ENCODE results near the gene MYO19.

Gene MYO19, protein sequence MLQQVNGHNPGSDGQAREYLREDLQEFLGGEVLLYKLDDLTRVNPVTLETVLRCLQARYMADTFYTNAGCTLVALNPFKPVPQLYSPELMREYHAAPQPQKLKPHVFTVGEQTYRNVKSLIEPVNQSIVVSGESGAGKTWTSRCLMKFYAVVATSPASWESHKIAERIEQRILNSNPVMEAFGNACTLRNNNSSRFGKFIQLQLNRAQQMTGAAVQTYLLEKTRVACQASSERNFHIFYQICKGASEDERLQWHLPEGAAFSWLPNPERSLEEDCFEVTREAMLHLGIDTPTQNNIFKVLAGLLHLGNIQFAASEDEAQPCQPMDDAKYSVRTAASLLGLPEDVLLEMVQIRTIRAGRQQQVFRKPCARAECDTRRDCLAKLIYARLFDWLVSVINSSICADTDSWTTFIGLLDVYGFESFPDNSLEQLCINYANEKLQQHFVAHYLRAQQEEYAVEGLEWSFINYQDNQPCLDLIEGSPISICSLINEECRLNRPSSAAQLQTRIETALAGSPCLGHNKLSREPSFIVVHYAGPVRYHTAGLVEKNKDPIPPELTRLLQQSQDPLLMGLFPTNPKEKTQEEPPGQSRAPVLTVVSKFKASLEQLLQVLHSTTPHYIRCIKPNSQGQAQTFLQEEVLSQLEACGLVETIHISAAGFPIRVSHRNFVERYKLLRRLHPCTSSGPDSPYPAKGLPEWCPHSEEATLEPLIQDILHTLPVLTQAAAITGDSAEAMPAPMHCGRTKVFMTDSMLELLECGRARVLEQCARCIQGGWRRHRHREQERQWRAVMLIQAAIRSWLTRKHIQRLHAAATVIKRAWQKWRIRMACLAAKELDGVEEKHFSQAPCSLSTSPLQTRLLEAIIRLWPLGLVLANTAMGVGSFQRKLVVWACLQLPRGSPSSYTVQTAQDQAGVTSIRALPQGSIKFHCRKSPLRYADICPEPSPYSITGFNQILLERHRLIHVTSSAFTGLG

GRCh38 chr17:36534840-36535668, at the start of gene MYO19, which contains the start of gene PIGW:
Gene MYO19 (minus strand): TSS chr17:36534868. CDS start chr17:36532538, 2,330 bp downstream.
Gene PIGW (plus strand): TSS chr17:36534987. CDS start chr17:36537102, 2,115 bp downstream.
- peak; percentile 92 for DNase-seq

- no peak for DNase-seq
These were observed 49.1 kb upstream of the MYO19 start for GRCh38 chr17:36583787-36584186.

GRCh38 chr17:36578671-36579070, 44.0 kb upstream of the MYO19 start:
- no peak for DNase-seq

DNA sequence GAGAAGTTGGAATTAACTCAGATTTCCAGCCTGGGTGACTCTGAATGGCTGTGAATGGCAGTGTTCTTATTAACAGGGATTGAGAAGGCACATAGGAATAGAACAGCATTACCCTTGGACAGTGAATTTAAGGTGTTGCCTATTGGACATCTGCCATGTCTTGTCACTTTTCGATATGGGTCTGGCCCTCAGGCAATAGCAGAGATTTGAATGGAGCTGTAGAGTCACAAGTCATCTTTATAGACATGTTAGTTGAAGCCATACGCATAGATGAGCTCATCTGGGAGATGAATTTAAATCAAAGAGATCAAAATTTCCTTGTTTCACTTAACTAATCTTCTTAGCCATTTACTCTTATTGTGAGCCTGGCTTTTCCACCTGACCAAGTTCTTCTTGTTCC, 42.1 kb upstream of the MYO19 start:
- no peak for DNase-seq

DNA sequence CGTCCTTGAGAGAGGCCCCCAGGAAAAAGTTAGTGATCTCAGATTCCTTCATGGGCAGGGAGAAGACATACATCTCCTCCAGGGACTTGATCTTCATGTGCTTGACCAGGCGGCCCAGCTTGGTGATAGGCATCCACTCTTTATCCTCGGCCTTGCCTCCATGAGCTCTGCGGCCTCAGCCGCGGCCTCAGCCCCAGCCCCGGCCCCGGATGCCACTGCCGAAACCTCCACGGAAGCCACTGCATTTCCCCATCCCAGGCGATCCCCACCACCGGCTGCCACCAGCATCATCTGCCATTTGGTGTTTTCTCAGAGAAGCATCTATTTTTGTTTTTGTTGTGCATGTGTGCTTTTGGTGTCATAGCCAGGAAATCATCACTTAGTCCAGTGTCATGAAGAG, 40.4 kb upstream of the MYO19 start:
- no peak for DNase-seq

DNA sequence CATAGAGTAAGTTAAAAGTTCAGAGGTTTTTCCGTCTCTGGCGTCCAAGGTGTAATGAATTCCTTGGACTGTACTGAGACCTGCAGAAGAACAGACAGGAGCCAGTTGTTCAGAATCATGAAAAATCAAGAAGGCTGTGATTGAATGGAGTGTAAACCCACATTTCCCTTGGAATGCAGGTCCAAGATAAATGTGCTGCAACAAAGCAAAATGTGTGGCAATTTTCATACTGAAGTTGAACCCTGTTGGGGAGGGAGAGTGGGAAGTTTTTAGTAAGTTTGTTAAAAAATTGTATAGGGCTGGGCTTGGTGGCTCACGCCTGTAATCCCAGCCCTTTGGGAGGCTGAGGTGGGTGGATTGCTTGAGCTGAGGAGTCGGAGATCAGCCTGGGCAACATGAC, 31.4 kb upstream of the MYO19 start:
- no peak for DNase-seq

DNA sequence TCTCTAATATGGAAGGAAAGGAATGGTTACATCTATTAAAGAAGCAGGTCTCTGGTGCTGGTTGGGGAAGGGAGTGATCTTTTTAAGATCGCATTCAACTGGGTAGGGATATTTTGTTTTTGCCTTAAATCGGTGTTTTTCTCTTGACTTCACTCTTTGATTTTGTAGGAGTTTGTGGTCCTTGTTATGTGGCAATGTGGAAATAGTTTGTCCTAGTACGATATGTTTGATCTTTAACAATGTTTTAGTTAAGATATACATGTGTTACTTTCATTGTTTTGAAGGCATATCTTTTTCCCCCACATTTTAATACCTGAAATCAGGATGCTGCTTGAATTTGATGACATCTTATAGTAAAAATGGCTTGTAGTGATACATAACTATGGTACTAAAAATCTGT, 18.8 kb upstream of the MYO19 start:
- DNase-seq, result no peak

GRCh38 chr17:36550491-36551417, 16.1 kb upstream of the MYO19 start:
- DNase-seq, result no peak

DNA sequence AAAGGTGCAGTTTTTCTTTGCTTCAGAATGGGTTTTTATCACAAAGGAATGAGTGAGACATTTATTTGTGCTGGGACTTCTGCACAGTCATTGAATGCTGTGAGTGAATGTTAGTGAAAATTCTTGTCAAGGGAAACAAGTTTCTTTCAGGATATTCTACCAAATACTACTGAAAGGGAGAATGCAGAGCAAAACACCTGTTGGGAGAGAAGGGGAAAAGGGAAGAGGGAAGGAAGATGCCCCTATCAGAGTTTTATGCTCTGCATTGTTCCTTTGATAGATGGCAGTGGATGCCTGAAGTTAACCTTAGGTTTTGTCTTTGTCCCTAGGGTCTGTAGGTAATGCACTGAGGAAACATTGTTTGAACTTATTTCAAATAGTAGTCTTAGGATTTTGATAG, 13.1 kb upstream of the MYO19 start:
- DNase-seq, result no peak

GRCh38 chr17:36546418-36547093, 11.9 kb upstream of the MYO19 start:
- no peak for DNase-seq

- peak; percentile 97 for DNase-seq
These were observed 11.1 kb upstream of the MYO19 start for GRCh38 chr17:36545465-36546417.

GRCh38 chr17:36545077-36545464, 10.4 kb upstream of the MYO19 start:
- no peak for DNase-seq

DNA sequence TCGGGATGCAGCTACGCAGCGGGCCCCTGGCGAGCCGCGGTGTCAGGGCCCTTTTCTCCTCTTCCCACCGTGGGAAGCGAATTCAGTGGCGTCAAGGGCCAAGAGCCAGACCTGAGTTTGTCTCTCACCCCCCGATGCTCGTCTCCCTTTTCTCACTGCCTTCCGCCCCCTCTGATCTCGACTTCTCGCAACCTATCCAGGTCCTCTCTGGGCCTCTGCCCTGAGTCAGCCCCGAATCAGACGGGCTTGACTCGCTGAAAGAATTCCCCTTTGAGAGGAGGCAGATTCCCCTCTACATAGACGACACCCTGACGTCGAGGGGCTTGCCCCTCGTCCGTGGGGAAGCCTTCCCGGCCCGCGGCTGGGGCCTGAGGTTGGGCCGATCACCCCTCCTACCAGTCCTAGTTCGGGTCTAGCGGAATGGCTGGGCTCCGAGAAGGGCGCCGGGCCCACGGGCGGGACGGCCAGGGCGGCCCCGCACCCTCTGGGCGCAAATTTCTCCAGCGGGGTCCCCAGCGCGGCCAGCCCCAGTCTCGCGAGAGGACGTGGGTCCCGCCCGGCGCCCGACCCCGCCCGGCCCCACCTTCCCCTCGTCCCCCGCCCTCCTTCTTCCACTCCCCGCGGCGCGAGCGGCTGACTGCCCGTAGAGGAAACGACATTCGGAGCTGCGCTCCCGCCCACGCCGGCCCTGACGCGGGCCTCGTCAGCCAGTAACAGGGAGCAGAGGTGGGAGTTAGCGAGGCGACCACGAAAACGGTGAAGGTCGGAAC, 9.8 kb upstream of the MYO19 start, which contains the start of gene GGNBP2:
GGNBP2 (plus strand) TSS at position 613 of the 770 bp plus-strand sequence. CDS start 806 bp downstream, outside the sequence.
- peak; percentile 86 for DNase-seq

- peak; percentile 23 for DNase-seq
These were observed 9.3 kb upstream of the MYO19 start for GRCh38 chr17:36544044-36544306.

GRCh38 chr17:36542755-36543154, 8.1 kb upstream of the MYO19 start:
- no peak for DNase-seq

GRCh38 chr17:36540696-36541095, 6.0 kb upstream of the MYO19 start:
- no peak for DNase-seq

DNA sequence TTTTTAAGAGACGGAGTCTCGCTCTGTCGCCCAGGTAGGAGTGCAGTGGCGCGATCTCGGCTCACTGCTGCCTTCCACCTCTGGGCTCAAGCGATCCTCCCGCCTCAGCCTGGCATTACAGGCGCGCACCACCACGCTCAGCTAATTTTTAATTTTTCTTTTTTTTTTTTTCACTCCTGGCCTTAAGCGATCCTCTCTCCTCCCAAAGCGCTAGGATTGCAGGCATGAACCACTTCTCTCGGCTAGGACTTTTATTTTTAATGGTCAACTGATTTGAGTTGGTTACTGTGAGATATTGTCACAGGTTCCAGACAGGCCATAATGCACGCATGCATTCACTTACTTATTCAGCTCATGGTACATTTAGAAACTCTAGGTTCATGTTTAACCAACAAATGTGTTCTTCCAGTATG, 1.0 kb upstream of the MYO19 start:
- no peak for DNase-seq

GRCh38 chr17:36533935-36534839, 481 bp downstream of the MYO19 start:
- DNase-seq, result peak; percentile 70

Data from NCI-H226 (cell line).